HepG2 (cell line): Measurements from ENCODE around the gene ABCB9. TPM values are rescaled to one million over a fixed set of nuclear protein-coding genes. Genes with fewer than 3 reads are reported as not detected.

ENCODE experiments used
- CREB1 ChIP-seq, 2 experiments: fragments of 450-650 bp in 1 of 2; IDR thresholded peaks; 2 replicates each; pipeline ENCODE4 v1.6.1; 2016 to 2017; ENCODE audit warnings: control low read depth in 1 of 2, mild to moderate bottlenecking in 1 of 2, missing compliant biosample characterization in 1 of 2, missing genetic modification characterization in 1 of 2
- HDAC2 ChIP-seq: sonication (generic); formaldehyde crosslinking; IDR thresholded peaks from 2 replicates; pipeline ENCODE4 v1.4.0; 2020; ENCODE audit warnings: missing genetic modification reagents
- KAT2B ChIP-seq: fragments of 150-350 bp; IDR thresholded peaks from 2 replicates; pipeline ENCODE4 v1.6.1; 2014; ENCODE audit warnings: low read depth, low read length, borderline replicate concordance
- MZF1 ChIP-seq: sonication (generic); formaldehyde crosslinking; IDR thresholded peaks from 2 replicates; pipeline ENCODE4 v1.8.1; 2023; ENCODE audit warnings: mild to moderate bottlenecking, missing genetic modification reagents, borderline replicate concordance
- PAWR ChIP-seq: sonication (generic); formaldehyde crosslinking; IDR thresholded peaks from 2 replicates; pipeline ENCODE4 v1.4.0; 2020; ENCODE audit warnings: missing genetic modification reagents, mild to moderate bottlenecking, borderline replicate concordance
- TP53 ChIP-seq: sonication (generic); formaldehyde crosslinking; conservative IDR thresholded peaks from 2 replicates; pipeline ENCODE4 v1.4.0; 2020; ENCODE audit warnings: missing genetic modification reagents
- U2AF1 ChIP-seq: fragments of 200-400 bp; formaldehyde crosslinking; optimal IDR thresholded peaks from 2 replicates; pipeline ENCODE3; 2017; ENCODE audit warnings: mild to moderate bottlenecking, low read depth, low read length
- YEATS4 ChIP-seq: sonication (generic); formaldehyde crosslinking; IDR thresholded peaks from 2 replicates; pipeline ENCODE4 v1.4.0; 2020; ENCODE audit warnings: missing genetic modification reagents, borderline replicate concordance
- ZFYVE20 ChIP-seq: sonication (generic); formaldehyde crosslinking; IDR thresholded peaks from 2 replicates; pipeline ENCODE4 v1.8.0; 2023; ENCODE audit warnings: low read depth, mild to moderate bottlenecking, moderate library complexity, missing genetic modification reagents, borderline replicate concordance
- ZNF44 ChIP-seq: sonication (generic); formaldehyde crosslinking; IDR thresholded peaks from 2 replicates; pipeline ENCODE4 v1.5.1; 2020; ENCODE audit warnings: mild to moderate bottlenecking, missing genetic modification reagents
- ZNF549 ChIP-seq: sonication (generic); formaldehyde crosslinking; IDR thresholded peaks from 2 replicates; pipeline ENCODE4 v1.5.0; 2020; ENCODE audit warnings: missing genetic modification reagents
- ZNF572 ChIP-seq: sonication (generic); formaldehyde crosslinking; IDR thresholded peaks from 2 replicates; pipeline ENCODE4 v1.5.1; 2020; ENCODE audit warnings: mild to moderate bottlenecking, missing genetic modification reagents
- ZNF841 ChIP-seq: sonication (generic); formaldehyde crosslinking; IDR thresholded peaks from 2 replicates; pipeline ENCODE4 v1.8.1; 2023; ENCODE audit warnings: missing genetic modification reagents, borderline replicate concordance
- ZSCAN29 ChIP-seq: sonication (generic); formaldehyde crosslinking; conservative IDR thresholded peaks from 2 replicates; pipeline ENCODE4 v1.4.0; 2020; ENCODE audit warnings: mild to moderate bottlenecking, missing genetic modification reagents
- polyA plus RNA-seq, 8 experiments: library from polyadenylated mRNA; depleted of rRNA in 3 of 8; stranded (reverse) in 7 of 8; unstranded in 1 of 8; fragments of >200 nt; fragmentation: Illumina TruSeq in 4 of 8; extraction: Trizol in 4 of 8; gene quantifications; 2 replicates each; pipeline versions ENCODE4 v1.2.1 to v1.2.3, GENCODE V29; 2011 to 2016; ENCODE audit warnings: low read depth in 4 of 8, missing spikeins in 1 of 8, mixed read lengths in 1 of 8; ENCODE audit not compliant: insufficient read depth in 1 of 8
- total RNA-seq, 5 experiments: library from RNA; depleted of rRNA; stranded (reverse); fragments of >200 nt; fragmentation: Illumina TruSeq; extraction: Trizol; gene quantifications; 2 replicates each; pipeline ENCODE4 v1.2.3, GENCODE V29; 2016; ENCODE audit warnings: low read depth in 1 of 5
- TF ChIP-seq, protein P1 (sequence below): sonication (generic); formaldehyde crosslinking; IDR thresholded peaks from 2 replicates; pipeline ENCODE4 v1.5.0; 2020; ENCODE audit warnings: missing genetic modification reagents, mild to moderate bottlenecking, borderline replicate concordance
- TF ChIP-seq, protein P2 (sequence below): sonication (generic); formaldehyde crosslinking; IDR thresholded peaks from 2 replicates; pipeline ENCODE4 v1.5.1; 2020; ENCODE audit warnings: missing genetic modification reagents, mild to moderate bottlenecking, borderline replicate concordance
- TF ChIP-seq, protein P3 (sequence below): sonication (generic); formaldehyde crosslinking; IDR thresholded peaks from 2 replicates; pipeline ENCODE4 v1.4.0; 2020; ENCODE audit warnings: low read depth, mild to moderate bottlenecking, missing genetic modification reagents
- TF ChIP-seq, protein P4 (sequence below): sonication (generic); formaldehyde crosslinking; IDR thresholded peaks from 2 replicates; pipeline ENCODE4 v1.4.0; 2020; ENCODE audit warnings: missing genetic modification reagents
- TF ChIP-seq, protein P5 (sequence below): sonication (generic); formaldehyde crosslinking; IDR thresholded peaks from 2 replicates; pipeline ENCODE4 v1.5.1; 2020; ENCODE audit warnings: mild to moderate bottlenecking, missing genetic modification reagents, borderline replicate concordance

ABCB9 gene
- total and polyA plus RNA-seq, 2 of the 13 experiments (the other 11 are each of a cell fraction or from before 2014, with no cell fraction given), result 5.1 to 6.0 TPM

DNA sequence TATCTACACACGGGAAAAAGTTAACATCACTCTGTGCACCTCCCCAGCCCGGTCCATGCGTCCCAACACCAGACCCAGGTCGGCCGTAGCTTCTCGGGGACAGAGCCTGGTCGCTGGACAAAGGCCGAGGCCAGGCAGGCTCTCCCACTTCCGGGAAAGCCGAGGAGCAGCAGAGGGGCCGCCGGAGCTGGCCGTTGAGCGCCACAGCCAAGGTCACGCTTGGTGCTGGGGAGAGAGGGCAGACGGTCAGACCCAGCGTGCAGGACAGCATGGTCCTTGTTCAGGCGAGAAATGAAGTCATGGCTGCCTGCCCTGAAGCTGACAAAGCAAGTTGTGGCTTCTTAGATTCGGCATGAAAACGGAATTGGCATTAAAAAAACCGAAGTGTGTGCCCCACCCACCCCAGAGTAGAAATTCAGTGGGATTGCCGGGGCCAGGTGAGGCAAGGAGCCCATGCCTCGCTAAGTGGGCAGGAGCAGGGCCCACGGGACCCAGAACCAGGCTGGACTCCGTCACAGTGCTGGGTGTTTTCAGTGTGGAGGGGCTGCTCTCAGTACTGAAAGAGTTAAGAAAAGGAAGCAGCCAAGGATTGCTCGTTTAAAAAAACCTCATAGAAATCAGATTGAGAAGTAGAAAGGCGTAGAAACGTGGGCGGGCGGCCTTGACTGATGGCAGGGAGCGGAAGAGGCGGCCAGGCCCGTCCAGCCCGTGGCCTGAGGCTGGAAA is 18.5 kb upstream of the ABCB9 start (continued):
- TF ChIP-seq, protein P1, sequence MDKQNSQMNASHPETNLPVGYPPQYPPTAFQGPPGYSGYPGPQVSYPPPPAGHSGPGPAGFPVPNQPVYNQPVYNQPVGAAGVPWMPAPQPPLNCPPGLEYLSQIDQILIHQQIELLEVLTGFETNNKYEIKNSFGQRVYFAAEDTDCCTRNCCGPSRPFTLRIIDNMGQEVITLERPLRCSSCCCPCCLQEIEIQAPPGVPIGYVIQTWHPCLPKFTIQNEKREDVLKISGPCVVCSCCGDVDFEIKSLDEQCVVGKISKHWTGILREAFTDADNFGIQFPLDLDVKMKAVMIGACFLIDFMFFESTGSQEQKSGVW (CRISPR knock-in tag), result no peak
- TF ChIP-seq, protein P2, sequence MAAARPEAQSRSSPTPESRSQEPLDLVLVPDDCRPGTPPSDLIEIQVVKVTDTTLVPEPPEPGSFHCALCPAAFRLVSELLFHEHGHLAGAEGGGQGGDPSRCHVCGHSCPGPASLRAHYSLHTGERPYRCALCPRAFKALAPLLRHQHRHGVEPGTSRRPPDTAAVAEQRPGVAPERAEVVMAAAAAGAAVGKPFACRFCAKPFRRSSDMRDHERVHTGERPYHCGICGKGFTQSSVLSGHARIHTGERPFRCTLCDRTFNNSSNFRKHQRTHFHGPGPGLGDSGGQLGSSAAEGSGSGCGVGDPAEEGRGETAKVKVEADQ (CRISPR knock-in tag), result peak; percentile 80; the same call in 1 of the 2 replicates
- no peak for TF ChIP-seq PAWR (CRISPR knock-in tag)
- TF ChIP-seq HDAC2 (CRISPR knock-in tag), result peak; percentile 75; the same call in 1 of the 2 replicates
- TF ChIP-seq ZFYVE20 (CRISPR knock-in tag), result no peak
- TF ChIP-seq YEATS4 (CRISPR knock-in tag), result peak; percentile 83
- no peak for TF ChIP-seq ZNF44 (CRISPR knock-in tag)
- no peak for TF ChIP-seq CREB1 (IDR thresholded peaks at IDR 0.05)
- no peak for TF ChIP-seq CREB1 (CRISPR knock-in tag; IDR thresholded peaks at IDR 0.05)
- TF ChIP-seq KAT2B, result no peak
- peak; percentile 52; the same call in 1 of the 2 replicates for TF ChIP-seq ZSCAN29 (CRISPR knock-in tag)
- TF ChIP-seq, protein P3, sequence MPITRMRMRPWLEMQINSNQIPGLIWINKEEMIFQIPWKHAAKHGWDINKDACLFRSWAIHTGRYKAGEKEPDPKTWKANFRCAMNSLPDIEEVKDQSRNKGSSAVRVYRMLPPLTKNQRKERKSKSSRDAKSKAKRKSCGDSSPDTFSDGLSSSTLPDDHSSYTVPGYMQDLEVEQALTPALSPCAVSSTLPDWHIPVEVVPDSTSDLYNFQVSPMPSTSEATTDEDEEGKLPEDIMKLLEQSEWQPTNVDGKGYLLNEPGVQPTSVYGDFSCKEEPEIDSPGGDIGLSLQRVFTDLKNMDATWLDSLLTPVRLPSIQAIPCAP (CRISPR knock-in tag), result no peak
- 0 out of 2 replicates have a peak, but pooled peaks have one; percentile 47 for TF ChIP-seq TP53
- no peak for TF ChIP-seq ZNF549 (CRISPR knock-in tag)
- TF ChIP-seq ZNF572, result no peak
- TF ChIP-seq, protein P4, sequence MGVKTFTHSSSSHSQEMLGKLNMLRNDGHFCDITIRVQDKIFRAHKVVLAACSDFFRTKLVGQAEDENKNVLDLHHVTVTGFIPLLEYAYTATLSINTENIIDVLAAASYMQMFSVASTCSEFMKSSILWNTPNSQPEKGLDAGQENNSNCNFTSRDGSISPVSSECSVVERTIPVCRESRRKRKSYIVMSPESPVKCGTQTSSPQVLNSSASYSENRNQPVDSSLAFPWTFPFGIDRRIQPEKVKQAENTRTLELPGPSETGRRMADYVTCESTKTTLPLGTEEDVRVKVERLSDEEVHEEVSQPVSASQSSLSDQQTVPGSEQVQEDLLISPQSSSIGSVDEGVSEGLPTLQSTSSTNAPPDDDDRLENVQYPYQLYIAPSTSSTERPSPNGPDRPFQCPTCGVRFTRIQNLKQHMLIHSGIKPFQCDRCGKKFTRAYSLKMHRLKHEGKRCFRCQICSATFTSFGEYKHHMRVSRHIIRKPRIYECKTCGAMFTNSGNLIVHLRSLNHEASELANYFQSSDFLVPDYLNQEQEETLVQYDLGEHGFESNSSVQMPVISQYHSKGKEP (CRISPR knock-in tag), result no peak
- TF ChIP-seq MZF1, result no peak
- TF ChIP-seq U2AF1, result no peak
- TF ChIP-seq, protein P5, sequence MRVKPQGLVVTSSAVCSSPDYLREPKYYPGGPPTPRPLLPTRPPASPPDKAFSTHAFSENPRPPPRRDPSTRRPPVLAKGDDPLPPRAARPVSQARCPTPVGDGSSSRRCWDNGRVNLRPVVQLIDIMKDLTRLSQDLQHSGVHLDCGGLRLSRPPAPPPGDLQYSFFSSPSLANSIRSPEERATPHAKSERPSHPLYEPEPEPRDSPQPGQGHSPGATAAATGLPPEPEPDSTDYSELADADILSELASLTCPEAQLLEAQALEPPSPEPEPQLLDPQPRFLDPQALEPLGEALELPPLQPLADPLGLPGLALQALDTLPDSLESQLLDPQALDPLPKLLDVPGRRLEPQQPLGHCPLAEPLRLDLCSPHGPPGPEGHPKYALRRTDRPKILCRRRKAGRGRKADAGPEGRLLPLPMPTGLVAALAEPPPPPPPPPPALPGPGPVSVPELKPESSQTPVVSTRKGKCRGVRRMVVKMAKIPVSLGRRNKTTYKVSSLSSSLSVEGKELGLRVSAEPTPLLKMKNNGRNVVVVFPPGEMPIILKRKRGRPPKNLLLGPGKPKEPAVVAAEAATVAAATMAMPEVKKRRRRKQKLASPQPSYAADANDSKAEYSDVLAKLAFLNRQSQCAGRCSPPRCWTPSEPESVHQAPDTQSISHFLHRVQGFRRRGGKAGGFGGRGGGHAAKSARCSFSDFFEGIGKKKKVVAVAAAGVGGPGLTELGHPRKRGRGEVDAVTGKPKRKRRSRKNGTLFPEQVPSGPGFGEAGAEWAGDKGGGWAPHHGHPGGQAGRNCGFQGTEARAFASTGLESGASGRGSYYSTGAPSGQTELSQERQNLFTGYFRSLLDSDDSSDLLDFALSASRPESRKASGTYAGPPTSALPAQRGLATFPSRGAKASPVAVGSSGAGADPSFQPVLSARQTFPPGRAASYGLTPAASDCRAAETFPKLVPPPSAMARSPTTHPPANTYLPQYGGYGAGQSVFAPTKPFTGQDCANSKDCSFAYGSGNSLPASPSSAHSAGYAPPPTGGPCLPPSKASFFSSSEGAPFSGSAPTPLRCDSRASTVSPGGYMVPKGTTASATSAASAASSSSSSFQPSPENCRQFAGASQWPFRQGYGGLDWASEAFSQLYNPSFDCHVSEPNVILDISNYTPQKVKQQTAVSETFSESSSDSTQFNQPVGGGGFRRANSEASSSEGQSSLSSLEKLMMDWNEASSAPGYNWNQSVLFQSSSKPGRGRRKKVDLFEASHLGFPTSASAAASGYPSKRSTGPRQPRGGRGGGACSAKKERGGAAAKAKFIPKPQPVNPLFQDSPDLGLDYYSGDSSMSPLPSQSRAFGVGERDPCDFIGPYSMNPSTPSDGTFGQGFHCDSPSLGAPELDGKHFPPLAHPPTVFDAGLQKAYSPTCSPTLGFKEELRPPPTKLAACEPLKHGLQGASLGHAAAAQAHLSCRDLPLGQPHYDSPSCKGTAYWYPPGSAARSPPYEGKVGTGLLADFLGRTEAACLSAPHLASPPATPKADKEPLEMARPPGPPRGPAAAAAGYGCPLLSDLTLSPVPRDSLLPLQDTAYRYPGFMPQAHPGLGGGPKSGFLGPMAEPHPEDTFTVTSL (CRISPR knock-in tag), result peak; percentile 85
- no peak for TF ChIP-seq ZNF841 (CRISPR knock-in tag)
